Stimulated activated CD8-positive, alpha-beta memory T cell treated with anti-CD3 and anti-CD28 coated beads, Interleukin-4, amount 100 ng/mL, for 24 hours (primary cell): ENCODE data around the gene TGFB3.

Experiments used
- DNase-seq: peaks from one replicate; pipeline ENCODE4 v3.0.0-alpha.2; 2020; ENCODE audit warnings: low read depth

The TGFB3 gene

DNA sequence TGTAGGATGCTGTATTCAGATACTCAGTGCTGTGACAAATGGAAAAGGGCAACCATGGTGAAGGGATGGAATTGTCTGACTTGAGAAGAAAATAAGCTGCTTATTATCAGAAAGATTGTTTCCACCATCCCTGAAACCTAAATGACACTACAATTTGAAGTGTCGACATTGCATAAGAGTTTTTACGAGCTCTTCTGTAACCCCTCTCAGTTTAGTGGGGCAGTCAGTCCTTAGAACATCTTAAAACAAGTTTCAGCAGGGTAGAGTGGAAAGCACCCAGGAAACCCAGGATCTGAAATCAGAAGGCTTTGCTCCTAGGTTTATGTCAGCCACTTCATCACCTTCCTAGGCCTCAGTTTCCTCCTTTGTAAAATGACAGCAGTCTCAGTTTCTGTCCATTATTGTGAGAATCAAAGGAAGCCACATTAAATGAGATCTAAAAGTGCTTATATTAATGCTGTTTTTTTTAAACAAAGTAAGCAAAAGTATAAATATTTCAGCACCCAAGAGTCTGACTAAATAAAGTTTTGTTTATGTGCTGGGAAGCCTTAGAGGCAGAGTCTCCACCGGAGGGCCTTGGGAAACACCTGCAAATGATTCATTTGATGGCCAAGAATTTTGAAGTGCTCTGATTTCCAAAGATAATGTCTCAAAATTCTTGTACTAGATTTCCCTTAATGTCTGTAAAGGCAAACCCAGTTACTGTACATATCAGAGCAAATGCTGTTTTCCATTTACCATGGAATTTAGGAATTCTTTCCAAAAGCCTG lies 5.6 kb upstream of the TGFB3 start:
- DNase-seq = no peak

DNA sequence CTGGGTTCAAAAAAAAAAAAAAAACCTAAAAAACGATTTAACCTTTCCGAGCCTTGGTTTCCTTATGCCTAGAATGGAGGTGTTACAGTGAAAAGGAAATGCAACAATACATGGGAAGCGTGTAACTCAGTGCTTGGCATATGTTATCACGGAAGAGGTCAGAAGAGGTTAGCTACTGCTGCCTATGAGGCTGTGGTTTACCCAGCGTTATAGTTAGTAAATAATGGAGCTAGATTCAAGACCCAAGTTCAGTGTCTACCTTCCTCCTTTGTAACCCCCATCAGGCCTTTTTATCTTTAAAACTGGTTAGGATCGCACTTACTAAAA lies 4.6 kb upstream of the TGFB3 start:
- DNase-seq = no peak

GRCh38 chr14:75985618-75986438 lies 4.0 kb upstream of the TGFB3 start, which contains the start of gene IFT43:
IFT43 (plus strand) TSS chr14:75985763; CDS start chr14:75985787, 24 bp downstream.
- peak; percentile 87 for DNase-seq

- DNase-seq = no peak
Observed at GRCh38 chr14:75984674-75985073, 2.9 kb upstream of the TGFB3 start.

DNA sequence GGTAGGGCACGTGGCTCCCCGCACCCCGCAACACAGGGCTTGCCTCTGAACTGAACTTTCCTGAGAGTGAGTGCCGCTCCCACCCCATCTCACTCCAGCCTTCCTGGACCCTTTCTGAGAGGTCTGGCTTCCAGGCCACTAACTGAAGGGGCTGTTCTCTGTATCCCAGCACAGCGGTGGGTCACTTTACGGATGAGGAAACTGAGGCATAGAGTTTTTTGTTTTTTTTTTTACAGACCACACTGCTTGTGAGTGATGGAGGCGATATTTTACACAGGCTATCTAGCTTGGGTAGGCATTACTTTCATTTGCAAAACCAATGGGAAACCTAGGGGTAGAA lies 1.2 kb upstream of the TGFB3 start:
- no peak for DNase-seq

DNA sequence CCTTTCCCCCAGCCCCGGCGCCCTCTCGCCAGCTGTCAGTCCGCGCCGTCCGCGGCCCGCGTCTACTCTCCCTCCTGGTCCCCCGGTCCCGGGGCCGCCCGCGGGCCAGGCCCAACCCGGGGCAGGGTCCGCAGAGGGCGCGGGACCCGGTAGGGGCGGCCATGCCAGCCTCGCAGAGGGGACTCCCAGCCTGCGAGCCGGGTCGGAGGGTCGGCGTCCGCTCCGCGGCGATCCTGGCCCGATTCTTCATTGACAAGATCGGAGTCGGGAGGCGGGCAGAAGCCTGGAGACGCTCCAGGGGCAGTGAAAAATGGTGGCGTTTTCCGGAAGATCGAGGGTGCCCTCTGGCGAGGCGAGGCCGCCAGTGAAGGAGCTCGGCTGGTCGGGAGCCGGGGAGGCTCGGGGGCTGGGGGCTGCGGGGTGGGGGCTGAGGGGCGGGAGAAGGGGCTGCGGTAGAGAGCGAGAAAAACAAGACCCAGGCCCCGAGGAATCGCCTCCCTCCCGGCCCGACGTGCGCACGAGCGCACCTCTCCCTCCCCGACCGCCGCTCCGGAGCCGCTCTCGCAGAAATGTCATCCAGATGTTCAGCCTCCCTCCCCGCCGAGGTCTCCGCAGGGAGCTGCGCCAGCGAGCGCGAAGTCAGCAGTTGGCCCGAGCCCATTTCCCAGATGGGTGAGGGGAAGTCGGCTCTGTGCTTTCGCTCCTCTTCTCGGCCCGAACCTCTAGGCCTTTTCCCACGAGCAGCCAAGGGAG lies 647 bp upstream of the TGFB3 start:
- peak; percentile 65 for DNase-seq

DNA sequence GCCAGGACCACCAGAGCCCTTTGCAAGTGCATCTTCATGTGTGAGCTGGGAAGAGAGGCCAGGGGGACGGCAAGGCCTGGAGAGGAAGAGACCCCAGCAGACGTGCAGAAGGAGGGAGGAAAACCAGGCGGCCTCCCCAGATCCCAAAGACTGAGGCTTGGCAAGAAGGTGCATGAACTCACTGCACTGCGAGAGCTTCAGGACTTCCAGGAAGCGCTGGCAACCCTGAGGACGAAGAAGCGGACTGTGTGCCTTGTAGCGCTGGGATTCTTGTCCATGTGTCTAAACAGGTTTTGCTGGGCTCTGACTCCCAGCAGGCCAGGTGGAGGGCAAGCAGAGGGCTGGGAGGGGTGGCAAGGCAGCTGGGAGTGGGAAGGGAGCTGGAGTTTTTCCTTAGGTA lies 939 bp downstream of the TGFB3 start:
- no peak for DNase-seq

DNA sequence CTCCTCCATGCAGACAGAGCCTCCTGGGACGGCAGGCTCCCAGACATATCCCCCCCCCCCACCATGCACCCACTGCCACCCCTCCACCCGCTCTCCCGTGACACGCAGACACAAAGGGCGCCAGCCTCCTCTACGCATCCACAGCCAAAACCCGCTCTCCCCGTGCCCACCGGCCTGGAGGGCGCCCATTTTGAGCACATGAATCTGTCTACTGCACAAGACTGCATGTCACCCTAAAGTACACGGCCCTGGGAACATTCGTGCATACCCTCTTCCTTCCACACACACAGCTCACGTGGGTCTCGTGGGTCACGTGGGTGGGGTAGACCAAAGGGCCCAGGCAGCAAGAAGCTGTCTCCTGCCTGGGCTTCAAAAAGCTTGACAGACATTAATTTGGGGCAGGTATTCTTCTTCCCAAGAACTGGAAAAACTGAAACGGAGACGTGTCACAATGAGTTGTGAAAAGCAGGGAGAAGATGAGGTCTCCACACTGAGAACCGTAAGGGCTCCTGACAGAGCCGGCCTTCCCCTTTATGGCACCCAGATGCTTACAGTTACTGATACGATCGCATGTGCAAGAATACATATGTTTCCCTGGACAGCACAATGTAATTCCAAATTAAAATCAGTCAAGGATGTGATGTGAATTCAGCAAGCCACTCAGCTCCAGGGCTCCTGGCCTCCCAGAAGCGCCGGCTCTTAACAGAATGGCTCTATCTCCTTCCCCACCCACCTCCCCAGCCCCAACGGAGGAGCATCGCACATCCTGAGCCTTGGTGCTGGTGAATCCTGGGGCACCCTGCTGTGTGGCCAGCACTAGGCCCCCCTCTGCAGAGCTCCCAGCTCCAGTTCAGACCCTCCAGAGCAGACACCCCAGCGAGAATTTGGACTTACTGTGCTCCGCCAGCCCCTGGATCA lies 1.9 kb downstream of the TGFB3 start:
- DNase-seq = no peak

DNA sequence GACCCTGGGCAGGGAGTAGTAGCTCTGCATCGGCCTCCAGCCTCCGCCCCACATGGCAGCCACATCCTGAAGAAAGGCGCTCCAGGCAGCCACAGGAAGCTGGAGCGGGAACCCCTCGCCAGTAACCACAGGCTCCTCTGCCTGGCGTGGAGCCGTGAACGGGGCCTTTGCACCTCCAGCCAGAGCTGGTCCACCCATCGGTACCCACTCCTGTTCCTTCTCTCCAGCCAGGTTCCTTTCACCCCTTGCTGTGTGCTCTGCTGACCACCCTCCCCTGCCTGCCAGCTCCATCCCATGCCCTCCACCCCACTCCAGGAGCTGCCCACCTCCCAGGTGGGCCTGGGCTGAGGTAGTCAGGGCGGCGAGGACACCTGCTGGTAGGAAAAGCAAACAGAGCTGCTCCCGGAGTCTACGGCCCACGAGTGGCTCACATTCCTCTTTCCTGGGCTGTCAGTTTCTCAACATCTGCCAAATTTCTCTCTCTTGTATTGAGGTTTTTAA lies 2.7 kb downstream of the TGFB3 start:
- DNase-seq = no peak

GRCh38 chr14:75978249-75978731 lies 3.5 kb downstream of the TGFB3 start:
- no peak for DNase-seq

DNA sequence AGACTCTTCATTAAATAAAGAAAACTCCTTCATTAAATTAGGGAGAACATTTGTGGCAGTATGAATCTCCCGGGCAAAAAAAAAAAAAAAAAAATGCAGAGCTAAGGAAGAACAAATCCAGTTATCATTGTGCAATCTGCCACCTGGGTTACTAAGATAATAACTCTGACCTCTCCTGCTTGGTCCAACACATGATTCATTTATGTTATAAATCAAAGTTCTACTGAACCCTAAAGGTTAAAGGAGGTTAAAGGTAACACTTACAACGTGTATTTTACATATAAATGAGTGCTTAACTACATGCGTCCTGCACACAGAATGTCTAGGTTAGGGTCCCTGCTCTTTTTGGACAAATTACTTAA lies 4.2 kb downstream of the TGFB3 start:
- DNase-seq = no peak

GRCh38 chr14:75976826-75977581 lies 4.8 kb downstream of the TGFB3 start:
- DNase-seq = no peak

- DNase-seq = no peak
Observed at GRCh38 chr14:75972801-75973421, 8.9 kb downstream of the TGFB3 start.

- no peak for DNase-seq
Observed at GRCh38 chr14:75971509-75971908, 10.3 kb downstream of the TGFB3 start.

- DNase-seq = no peak
Observed at GRCh38 chr14:75970989-75971388, 10.8 kb downstream of the TGFB3 start.

DNA sequence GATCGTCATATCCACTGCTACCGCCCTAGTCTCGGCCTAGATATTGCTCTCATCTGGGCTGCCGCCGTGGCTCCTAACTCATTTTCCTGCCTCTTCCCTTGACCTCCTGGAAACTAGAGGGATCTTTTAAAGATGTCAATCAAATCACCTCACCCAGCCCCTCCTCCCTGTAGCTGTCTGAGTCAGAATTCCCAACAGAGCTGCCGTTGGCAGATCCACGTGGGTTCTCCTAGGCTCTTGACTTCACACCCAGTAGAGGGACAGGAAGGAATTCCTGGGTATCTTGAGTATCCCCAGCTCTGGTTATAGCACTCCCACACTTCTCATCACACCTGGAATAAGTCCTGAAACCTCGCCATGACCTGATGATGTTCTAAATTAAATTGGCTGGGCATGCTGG lies 11.9 kb downstream of the TGFB3 start:
- DNase-seq = no peak

DNA sequence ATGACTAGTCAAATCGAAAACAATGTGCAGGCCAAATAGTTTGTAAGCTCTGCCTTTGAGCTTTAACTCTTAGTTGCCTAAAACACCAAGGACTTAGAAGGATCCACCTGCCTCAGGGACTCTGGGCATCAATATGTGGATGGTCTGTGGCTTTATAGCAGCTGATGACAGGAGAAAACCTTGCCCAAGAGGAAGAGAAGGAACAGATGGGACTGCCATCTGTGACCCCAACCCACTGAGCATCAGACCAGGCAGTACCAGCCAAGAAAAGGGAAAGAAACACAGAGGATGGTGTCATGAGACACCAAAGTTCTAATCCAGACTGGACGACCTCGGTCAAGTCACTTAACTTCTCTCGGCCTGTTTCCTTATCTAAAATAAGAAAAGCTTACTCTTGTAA lies 12.7 kb downstream of the TGFB3 start:
- no peak for DNase-seq

DNA sequence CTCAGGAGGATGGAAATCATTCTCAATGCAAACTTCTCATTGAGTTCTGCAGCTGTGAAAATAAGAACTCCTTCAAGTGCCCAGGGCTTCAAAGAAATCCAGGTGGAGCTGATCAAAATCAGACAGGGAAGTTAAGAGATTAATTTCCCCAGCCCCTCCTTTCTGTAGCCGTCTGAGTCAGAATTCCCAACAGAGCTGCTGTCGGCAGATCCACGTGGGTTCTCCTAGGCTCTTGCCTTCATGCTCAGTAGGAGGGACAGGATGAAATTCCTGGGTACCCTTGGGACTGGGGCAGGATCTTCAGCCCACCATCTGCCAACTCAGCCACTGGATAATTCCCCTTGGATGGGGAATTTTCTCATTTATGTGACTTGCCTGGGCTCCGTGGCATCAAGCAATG lies 13.3 kb downstream of the TGFB3 start:
- no peak for DNase-seq

GRCh38 chr14:75967866-75968265 lies 13.9 kb downstream of the TGFB3 start:
- DNase-seq = no peak

GRCh38 chr14:75961662-75962061 lies 20.1 kb downstream of the TGFB3 start:
- DNase-seq = no peak
